Smooth muscle cell (in vitro differentiated cells): ENCODE measurements around the gene NGEF. TPM values are rescaled to one million over a fixed set of nuclear protein-coding genes. Genes with fewer than 3 reads are reported as not detected.

ENCODE experiments used
- DNase-seq: peaks from one replicate; lab custom pipeline; 2025; ENCODE audit not compliant: unreplicated experiment; lab: John Stamatoyannopoulos, UW
- H2AFZ ChIP-seq: fragments of 200-600 bp; sonication (generic); 2 replicates; pipeline ENCODE4 v1.6.0; 2016; ENCODE audit warnings: antibody characterized with exemption, low read depth, mild to moderate bottlenecking
- H3F3A ChIP-seq: fragments of 200-600 bp; sonication (generic); 2 replicates; pipeline ENCODE4 v1.6.0; 2017; ENCODE audit warnings: antibody characterized with exemption, low read depth
- H3K27ac ChIP-seq: fragments of 200-600 bp; sonication (generic); 2 replicates; pipeline ENCODE4 v1.5.1; 2016; ENCODE audit warnings: low read depth, mild to moderate bottlenecking
- H3K27me3 ChIP-seq: fragments of 200-600 bp; sonication (generic); 2 replicates; pipeline ENCODE4 v1.6.1; 2016; ENCODE audit warnings: low read depth, mild to moderate bottlenecking
- H3K36me3 ChIP-seq: fragments of 200-600 bp; sonication (generic); 2 replicates; pipeline ENCODE4 v1.5.1; 2016; ENCODE audit warnings: low read depth
- H3K4me1 ChIP-seq: fragments of 200-600 bp; sonication (generic); 2 replicates; pipeline ENCODE4 v1.5.1; 2016; ENCODE audit warnings: low read depth
- H3K4me2 ChIP-seq: fragments of 200-600 bp; sonication (generic); 2 replicates; pipeline ENCODE4 v1.6.0; 2016; ENCODE audit warnings: mild to moderate bottlenecking
- H3K4me3 ChIP-seq: fragments of 200-600 bp; sonication (generic); 2 replicates; pipeline ENCODE4 v1.5.1; 2016; ENCODE audit warnings: mild to moderate bottlenecking
- H3K79me2 ChIP-seq: fragments of 200-600 bp; sonication (generic); 2 replicates; pipeline ENCODE4 v1.6.0; 2016; ENCODE audit warnings: low read depth, mild to moderate bottlenecking
- H3K9ac ChIP-seq: fragments of 200-600 bp; sonication (generic); 2 replicates; pipeline ENCODE4 v1.6.0; 2016; ENCODE audit warnings: low read depth
- H3K9me3 ChIP-seq: fragments of 200-600 bp; sonication (generic); replicated peaks from 2 replicates; pipeline ENCODE4 v1.5.1; 2016; ENCODE audit warnings: low read depth
- H4K20me1 ChIP-seq: fragments of 200-600 bp; sonication (generic); 2 replicates; pipeline ENCODE4 v1.6.0; 2016; ENCODE audit warnings: low read depth
- CTCF ChIP-seq: fragments of 200-600 bp; sonication (generic); IDR thresholded peaks from 2 replicates; pipeline ENCODE4 v1.5.1; 2017; ENCODE audit warnings: borderline replicate concordance, mild to moderate bottlenecking, antibody characterized with exemption; ENCODE audit not compliant: insufficient read depth, poor library complexity, severe bottlenecking
- WGBS: methylation state at CpG from one replicate; pipeline ENCODE4 v1.1.7; 2016; ENCODE audit warnings: low lambda C conversion rate; 5-methylcytosine and 5-hydroxymethylcytosine counted together
- polyA plus RNA-seq: library from polyadenylated mRNA; unstranded; fragments of >200 nt; fragmentation: Nextera tagmentation; extraction: Ambion mirVana; gene quantifications from 2 replicates; pipeline ENCODE4 v1.2.1, GENCODE V29; 2016
- total RNA-seq: library from RNA; depleted of rRNA; stranded (reverse); fragments of >200 nt; gene quantifications from 2 replicates; pipeline ENCODE4 v1.2.3, GENCODE V29; 2014

The NGEF gene
- total and polyA plus RNA-seq, 2 experiments from 2014 or later = 0.09 TPM; not detected in 1

GRCh38 chr2:232875256-232876121, 137.6 kb downstream of the NGEF start:
- H4K20me1 ChIP-seq = no peaks in the 10 kb centered on the region
- H3K9me3 ChIP-seq = no peaks in the 10 kb centered on the region
- peaks cover 5% of the 10 kb centered on the region for H3K4me1 ChIP-seq
- DNase-seq = no peak
- H3K27ac ChIP-seq = no peak overlapping the region
- peak overlapping the region; percentile 44 for H3K4me3 ChIP-seq
- no peaks in the 10 kb centered on the region for H3K79me2 ChIP-seq
- no peak overlapping the region for H2AFZ ChIP-seq
- H3K36me3 ChIP-seq = no peaks in the 10 kb centered on the region
- peaks cover 29% of the 10 kb centered on the region for H3K27me3 ChIP-seq
- H3F3A ChIP-seq = no peaks in the 10 kb centered on the region
- H3K4me2 ChIP-seq = peak overlapping the region; percentile 83
- WGBS = 65% methylated on average over 13 of the region's 37 CpGs
- TF ChIP-seq CTCF = no peak
- no peak overlapping the region for H3K9ac ChIP-seq

DNA sequence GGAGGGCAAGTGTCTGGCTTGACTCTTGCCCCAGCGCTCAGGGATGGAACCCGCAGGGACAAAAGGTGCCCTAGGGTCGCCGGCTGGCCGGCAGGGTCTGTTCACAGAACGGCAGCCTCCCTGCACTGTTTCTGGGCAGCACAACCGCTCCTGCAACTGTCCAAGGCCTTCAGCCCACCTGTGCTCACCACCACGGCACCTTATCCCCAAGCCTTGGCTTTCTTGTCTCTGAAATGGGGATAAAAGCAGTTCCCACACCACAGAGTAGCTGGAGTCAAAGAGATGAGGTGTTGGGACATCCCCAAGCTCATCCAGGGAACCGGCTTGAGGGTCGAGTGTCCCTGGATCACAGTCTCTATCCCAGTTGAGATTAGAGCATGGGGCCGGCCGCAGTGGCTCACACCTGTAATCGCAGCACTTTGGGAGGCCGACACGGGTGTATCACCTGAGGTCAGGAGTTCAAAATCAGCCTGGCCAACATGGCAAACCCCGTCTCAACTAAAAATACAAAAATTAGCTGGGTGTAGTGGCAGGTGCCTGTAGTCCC, 138.3 kb downstream of the NGEF start:
- 96% methylated on average over 16 of the region's 16 CpGs for WGBS
- peaks cover 5% of the 10 kb centered on the region for H3K4me1 ChIP-seq
- H3K36me3 ChIP-seq = no peaks in the 10 kb centered on the region
- H3F3A ChIP-seq = no peaks in the 10 kb centered on the region
- no peak for TF ChIP-seq CTCF
- peaks cover 29% of the 10 kb centered on the region for H3K27me3 ChIP-seq
- H3K9ac ChIP-seq = no peak overlapping the region
- H3K4me3 ChIP-seq = no peak overlapping the region
- H3K4me2 ChIP-seq = no peak overlapping the region
- no peaks in the 10 kb centered on the region for H3K79me2 ChIP-seq
- no peak for DNase-seq
- H3K27ac ChIP-seq = no peak overlapping the region
- no peaks in the 10 kb centered on the region for H3K9me3 ChIP-seq
- no peak overlapping the region for H2AFZ ChIP-seq
- no peaks in the 10 kb centered on the region for H4K20me1 ChIP-seq

- Histone ChIP-seq H3K36me3 (no peaks in the 10 kb centered on the region), H3K79me2 (no peaks in the 10 kb centered on the region), H3K9ac (no peak overlapping the region), H3F3A (no peaks in the 10 kb centered on the region), H2AFZ (no peak overlapping the region), H3K9me3 (no peaks in the 10 kb centered on the region), H3K27ac (no peak overlapping the region), H3K4me1 (peaks cover 5% of the 10 kb centered on the region), H3K4me3 (no peak overlapping the region), H3K4me2 (no peak overlapping the region), H4K20me1 (no peaks in the 10 kb centered on the region), H3K27me3 (peaks cover 29% of the 10 kb centered on the region)
- DNase-seq = no peak
- 91% methylated on average over 6 of the region's 6 CpGs for WGBS
- TF ChIP-seq CTCF = no peak
These were observed 139.0 kb downstream of the NGEF start for GRCh38 chr2:232873909-232874641.
